ENCODE results near the gene GNPTAB. TPM values are rescaled to one million over a fixed set of nuclear protein-coding genes. Genes with fewer than 3 reads are reported as not detected.
A peak's percentile ranks its signal among the peaks of the same experiment; 100 is the strongest.

GNPTAB gene
- total RNA-seq, 4 donors from 2014 or later, result 24.3 to 45.9 (median 32.6) TPM

- no peak overlapping the region for H3K4me3 ChIP-seq (ENCODE audit: low read depth, poor library complexity, severe bottlenecking)
- intact Hi-C loops (cut with DNase I; ENCODE audit: low total_unique reads), result no loop called here
- DNase-seq (ENCODE audit: low spot score in 2 of 2), result no peak
- WGBS, 2 donors, result 78 to 82% methylated on average over 3 of the region's 3 CpGs
- TF ChIP-seq, protein P1, sequence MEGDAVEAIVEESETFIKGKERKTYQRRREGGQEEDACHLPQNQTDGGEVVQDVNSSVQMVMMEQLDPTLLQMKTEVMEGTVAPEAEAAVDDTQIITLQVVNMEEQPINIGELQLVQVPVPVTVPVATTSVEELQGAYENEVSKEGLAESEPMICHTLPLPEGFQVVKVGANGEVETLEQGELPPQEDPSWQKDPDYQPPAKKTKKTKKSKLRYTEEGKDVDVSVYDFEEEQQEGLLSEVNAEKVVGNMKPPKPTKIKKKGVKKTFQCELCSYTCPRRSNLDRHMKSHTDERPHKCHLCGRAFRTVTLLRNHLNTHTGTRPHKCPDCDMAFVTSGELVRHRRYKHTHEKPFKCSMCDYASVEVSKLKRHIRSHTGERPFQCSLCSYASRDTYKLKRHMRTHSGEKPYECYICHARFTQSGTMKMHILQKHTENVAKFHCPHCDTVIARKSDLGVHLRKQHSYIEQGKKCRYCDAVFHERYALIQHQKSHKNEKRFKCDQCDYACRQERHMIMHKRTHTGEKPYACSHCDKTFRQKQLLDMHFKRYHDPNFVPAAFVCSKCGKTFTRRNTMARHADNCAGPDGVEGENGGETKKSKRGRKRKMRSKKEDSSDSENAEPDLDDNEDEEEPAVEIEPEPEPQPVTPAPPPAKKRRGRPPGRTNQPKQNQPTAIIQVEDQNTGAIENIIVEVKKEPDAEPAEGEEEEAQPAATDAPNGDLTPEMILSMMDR (IDR thresholded peaks at IDR 0.05), result no peak
- TF ChIP-seq POLR2A (IDR thresholded peaks at IDR 0.05), result no peak
Measured at GRCh38 chr12:101714877-101715444, 115.8 kb downstream of the GNPTAB start.

GRCh38 chr12:101713930-101714329, 116.8 kb downstream of the GNPTAB start:
- no peak for TF ChIP-seq POLR2A (IDR thresholded peaks at IDR 0.05)
- TF ChIP-seq, protein P1 (IDR thresholded peaks at IDR 0.05), result no peak
- 85 to 87% methylated on average over 2 of the region's 2 CpGs for WGBS, 2 donors

DNA sequence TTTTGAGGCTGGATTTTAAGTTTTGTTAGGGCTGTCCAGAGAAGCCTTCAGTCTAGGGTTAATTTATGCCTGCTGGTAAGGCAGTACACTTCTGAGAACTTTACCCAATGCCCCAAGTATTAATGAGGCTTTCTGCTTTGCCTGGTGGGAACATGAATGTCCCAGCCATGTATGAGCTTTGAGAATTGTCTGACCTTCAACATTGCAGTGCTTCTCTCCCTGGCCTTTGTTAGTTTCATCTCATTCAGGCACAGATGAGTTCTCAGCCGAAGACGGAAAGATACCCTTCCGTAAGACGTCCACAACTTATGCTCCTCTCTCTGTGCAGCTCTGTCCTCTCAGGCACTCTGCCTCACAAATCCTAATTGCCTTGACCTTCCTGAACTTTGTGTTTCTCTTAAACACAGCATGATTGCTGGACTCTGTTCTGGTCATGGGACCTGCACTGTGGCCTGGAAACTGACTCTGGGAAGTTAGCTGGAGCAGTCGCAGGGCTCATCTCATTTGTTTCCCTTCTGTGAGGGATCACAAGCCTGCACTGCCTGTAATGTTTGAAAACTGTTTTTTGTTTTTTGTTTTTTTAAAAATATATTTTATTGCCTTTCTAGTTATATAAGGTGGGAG, 117.6 kb downstream of the GNPTAB start:
- peak in 1 of 2 donors; percentile 67 for DNase-seq (ENCODE audit: low spot score in 2 of 2)
- no peak overlapping the region for H3K4me3 ChIP-seq (ENCODE audit: low read depth, poor library complexity, severe bottlenecking)
- intact Hi-C loops (cut with DNase I; ENCODE audit: low total_unique reads), result no loop called here
- TF ChIP-seq, protein P1 (IDR thresholded peaks at IDR 0.05), result no peak
- TF ChIP-seq POLR2A (IDR thresholded peaks at IDR 0.05), result no peak
- 45 to 46% methylated on average over 5 of the region's 5 CpGs for WGBS, 2 donors

More at GRCh38 chr12:101713930-101714329, 116.8 kb downstream of the GNPTAB start:
- DNase-seq (ENCODE audit: low spot score in 2 of 2), result no peak
- no peak overlapping the region for H3K4me3 ChIP-seq (ENCODE audit: low read depth, poor library complexity, severe bottlenecking)
- intact Hi-C loops (cut with DNase I; ENCODE audit: low total_unique reads), result no loop called here

GRCh38 chr12:101710288-101710687, 120.5 kb downstream of the GNPTAB start:
- intact Hi-C loops (cut with DNase I; ENCODE audit: low total_unique reads), result no loop called here
- WGBS, 2 donors, result 90 to 93% methylated on average over 4 of the region's 4 CpGs
- H3K4me3 ChIP-seq (ENCODE audit: low read depth, poor library complexity, severe bottlenecking), result no peak overlapping the region
- no peak for TF ChIP-seq POLR2A (IDR thresholded peaks at IDR 0.05)
- TF ChIP-seq, protein P1 (IDR thresholded peaks at IDR 0.05), result no peak
- DNase-seq (ENCODE audit: low spot score in 2 of 2), result no peak

DNA sequence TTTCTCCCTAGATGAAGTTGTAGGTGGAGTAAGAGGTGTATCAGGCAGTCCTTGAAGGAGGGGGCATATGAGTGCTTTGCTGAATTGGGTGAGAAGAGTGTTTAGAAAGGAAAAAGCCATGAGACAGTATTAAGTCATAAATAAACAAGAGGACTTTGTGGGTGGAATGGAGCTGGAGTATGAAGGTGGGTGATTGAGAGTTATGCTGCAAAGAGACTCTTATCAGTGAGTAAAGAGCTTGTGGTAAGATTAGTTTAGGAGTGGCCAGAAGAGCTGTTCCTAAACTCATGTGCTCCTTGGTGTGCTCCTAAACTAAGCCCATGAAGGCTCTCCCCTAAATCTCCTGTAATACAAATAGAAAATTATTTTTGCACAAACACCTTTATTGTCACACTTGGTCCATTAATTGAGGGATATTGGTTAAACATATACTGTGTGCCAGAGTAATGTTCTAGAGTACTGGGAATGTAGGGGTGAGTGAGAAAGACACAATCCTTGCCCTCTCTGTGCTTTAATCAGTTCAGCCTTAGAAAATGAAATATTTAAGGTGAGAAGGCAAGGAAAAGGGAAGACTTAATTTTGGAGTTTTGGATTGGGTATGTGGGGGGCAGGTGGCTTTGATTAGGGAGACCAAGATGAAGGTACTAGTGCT, 123.5 kb downstream of the GNPTAB start:
- TF ChIP-seq, protein P1 (IDR thresholded peaks at IDR 0.05), result no peak
- TF ChIP-seq POLR2A (IDR thresholded peaks at IDR 0.05), result no peak
- H3K4me3 ChIP-seq (ENCODE audit: low read depth, poor library complexity, severe bottlenecking), result no peak overlapping the region
- intact Hi-C loops (cut with DNase I; ENCODE audit: low total_unique reads), result no loop called here
- no peak for DNase-seq (ENCODE audit: low spot score in 2 of 2)
